Measurements from ENCODE around the gene SMYD3. TPM values are rescaled to one million over a fixed set of nuclear protein-coding genes. Genes with fewer than 3 reads are reported as not detected.

SMYD3 gene
- total RNA-seq, 3 donors from 2014 or later (not counting 1 experiment from before 2014, with no cell fraction given) = 43.6 to 48.0 (median 46.1) TPM

DNA sequence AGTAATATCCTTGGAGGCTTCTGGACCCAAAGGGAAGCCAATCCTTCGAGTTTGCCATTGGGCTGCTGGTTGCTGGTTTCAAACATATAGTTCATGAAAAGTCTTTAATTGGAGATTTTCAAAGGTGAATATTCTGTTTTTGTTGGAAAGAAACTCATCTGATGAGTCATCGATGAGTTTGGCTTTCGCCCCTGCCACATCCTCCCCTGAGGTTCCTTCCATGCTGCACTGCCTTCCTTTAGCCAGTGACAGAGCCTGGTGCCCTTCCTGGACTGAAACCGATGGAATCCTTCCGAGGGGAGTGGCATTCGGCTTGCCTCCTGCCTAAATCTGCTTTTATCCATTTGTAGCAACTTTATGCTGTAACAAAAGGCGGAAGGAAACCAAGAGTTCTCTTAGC lies 802.3 kb downstream of the SMYD3 start:
- H3K4me1 ChIP-seq (ENCODE audit: control insufficient read depth, insufficient read depth, low read length) = no peaks in the 10 kb centered on the region
- Mint-ChIP-seq H3K27me3 (ENCODE audit: low read depth in 2 of 2) (no peaks in the 10 kb centered on the region), H3K36me3 (no peaks in the 10 kb centered on the region), H3K27ac (no peak overlapping the region), H3K4me1 (peaks cover 0 to 8% of the 10 kb centered on the region in 2 donors), H3K9me3 (no peaks in the 10 kb centered on the region), H3K4me3 (no peak overlapping the region)
- 80% methylated on average over 7 of the region's 7 CpGs for WGBS (ENCODE audit: insufficient coverage)
- intact Hi-C loops (cut with micrococcal nuclease) = no loop called here
- ATAC-seq (no peak), DNase-seq (no peak)
- H3K9me3 ChIP-seq (ENCODE audit: control insufficient read depth, insufficient read depth, low read length) = no peaks in the 10 kb centered on the region
- no peak overlapping the region for H3K4me3 ChIP-seq (ENCODE audit: low read length)
- H3K27ac ChIP-seq (ENCODE audit: low read length) = no peak overlapping the region
- TF ChIP-seq, protein P1, sequence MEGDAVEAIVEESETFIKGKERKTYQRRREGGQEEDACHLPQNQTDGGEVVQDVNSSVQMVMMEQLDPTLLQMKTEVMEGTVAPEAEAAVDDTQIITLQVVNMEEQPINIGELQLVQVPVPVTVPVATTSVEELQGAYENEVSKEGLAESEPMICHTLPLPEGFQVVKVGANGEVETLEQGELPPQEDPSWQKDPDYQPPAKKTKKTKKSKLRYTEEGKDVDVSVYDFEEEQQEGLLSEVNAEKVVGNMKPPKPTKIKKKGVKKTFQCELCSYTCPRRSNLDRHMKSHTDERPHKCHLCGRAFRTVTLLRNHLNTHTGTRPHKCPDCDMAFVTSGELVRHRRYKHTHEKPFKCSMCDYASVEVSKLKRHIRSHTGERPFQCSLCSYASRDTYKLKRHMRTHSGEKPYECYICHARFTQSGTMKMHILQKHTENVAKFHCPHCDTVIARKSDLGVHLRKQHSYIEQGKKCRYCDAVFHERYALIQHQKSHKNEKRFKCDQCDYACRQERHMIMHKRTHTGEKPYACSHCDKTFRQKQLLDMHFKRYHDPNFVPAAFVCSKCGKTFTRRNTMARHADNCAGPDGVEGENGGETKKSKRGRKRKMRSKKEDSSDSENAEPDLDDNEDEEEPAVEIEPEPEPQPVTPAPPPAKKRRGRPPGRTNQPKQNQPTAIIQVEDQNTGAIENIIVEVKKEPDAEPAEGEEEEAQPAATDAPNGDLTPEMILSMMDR (IDR thresholded peaks at IDR 0.05) = no peak
- H3K27me3 ChIP-seq (ENCODE audit: control insufficient read depth, insufficient read depth, low read length) = no peaks in the 10 kb centered on the region
- H3K36me3 ChIP-seq (ENCODE audit: control insufficient read depth, insufficient read depth, low read length) = no peaks in the 10 kb centered on the region

DNA sequence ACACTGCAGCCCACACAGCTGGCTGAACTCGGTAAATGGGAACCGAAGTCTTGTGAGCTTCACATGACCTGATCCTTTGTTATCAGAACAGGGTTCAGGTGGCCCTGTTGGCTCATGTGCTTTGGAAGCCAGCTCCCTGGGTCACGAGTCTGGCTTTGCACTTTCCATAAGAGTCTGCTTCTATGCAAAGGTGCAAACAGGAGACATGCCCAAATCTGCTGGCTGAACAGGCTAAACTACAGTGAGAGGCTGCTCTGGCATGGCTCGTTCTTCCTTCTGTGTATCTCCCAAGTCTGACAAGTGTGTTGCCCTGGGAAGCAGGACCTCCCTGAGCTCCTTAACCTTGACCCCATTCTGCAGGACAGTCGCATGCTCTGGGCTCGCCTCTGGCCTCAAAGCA lies 802.7 kb downstream of the SMYD3 start:
- Histone ChIP-seq H3K9me3 (ENCODE audit: control insufficient read depth, insufficient read depth, low read length) (no peaks in the 10 kb centered on the region), H3K27ac (ENCODE audit: low read length) (no peak overlapping the region), H3K4me1 (ENCODE audit: control insufficient read depth, insufficient read depth, low read length) (no peaks in the 10 kb centered on the region), H3K27me3 (ENCODE audit: control insufficient read depth, insufficient read depth, low read length) (no peaks in the 10 kb centered on the region), H3K4me3 (ENCODE audit: low read length) (no peak overlapping the region), H3K36me3 (ENCODE audit: control insufficient read depth, insufficient read depth, low read length) (no peaks in the 10 kb centered on the region)
- no peak for ATAC-seq
- no peak for DNase-seq
- peaks cover 0 to 8% of the 10 kb centered on the region in 2 donors for H3K4me1 Mint-ChIP-seq
- no peak overlapping the region for H3K27ac Mint-ChIP-seq
- H3K4me3 Mint-ChIP-seq = no peak overlapping the region
- no peaks in the 10 kb centered on the region for H3K9me3 Mint-ChIP-seq
- TF ChIP-seq, protein P1 (IDR thresholded peaks at IDR 0.05) = no peak
- intact Hi-C loops (cut with micrococcal nuclease) = no loop called here
- H3K36me3 Mint-ChIP-seq = no peaks in the 10 kb centered on the region
- WGBS (ENCODE audit: insufficient coverage) = 87% methylated on average over 6 of the region's 6 CpGs
- H3K27me3 Mint-ChIP-seq (ENCODE audit: low read depth in 2 of 2) = no peaks in the 10 kb centered on the region

DNA sequence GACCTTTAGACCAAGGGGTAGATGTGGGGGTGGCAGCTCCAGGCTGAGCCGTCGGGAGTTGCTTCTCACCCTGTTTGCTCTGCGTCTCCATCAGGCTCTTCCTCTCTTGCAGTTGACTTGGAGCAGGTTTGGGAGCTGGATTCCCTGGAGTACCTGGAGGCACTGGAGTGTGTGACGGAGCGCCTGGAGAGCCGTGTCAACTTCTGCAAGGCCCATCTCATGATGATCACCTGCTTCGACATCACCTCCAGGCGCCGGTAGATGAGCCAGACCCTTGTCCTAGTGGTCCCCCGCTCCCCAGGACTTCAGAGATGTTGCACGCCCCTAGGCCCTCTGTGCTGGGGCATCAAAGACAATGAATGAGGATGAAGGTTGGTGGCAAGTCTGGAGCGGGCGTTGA lies 804.7 kb downstream of the SMYD3 start:
- Histone ChIP-seq H3K4me1 (ENCODE audit: control insufficient read depth, insufficient read depth, low read length) (no peaks in the 10 kb centered on the region), H3K27ac (ENCODE audit: low read length) (no peak overlapping the region), H3K4me3 (ENCODE audit: low read length) (no peak overlapping the region), H3K27me3 (ENCODE audit: control insufficient read depth, insufficient read depth, low read length) (no peaks in the 10 kb centered on the region), H3K36me3 (ENCODE audit: control insufficient read depth, insufficient read depth, low read length) (no peaks in the 10 kb centered on the region), H3K9me3 (ENCODE audit: control insufficient read depth, insufficient read depth, low read length) (no peaks in the 10 kb centered on the region)
- ATAC-seq (no peak), DNase-seq (no peak)
- intact Hi-C loops (cut with micrococcal nuclease) = no loop called here
- no peak overlapping the region for H3K27ac Mint-ChIP-seq
- H3K4me1 Mint-ChIP-seq = peaks cover 0 to 8% of the 10 kb centered on the region in 2 donors
- H3K36me3 Mint-ChIP-seq = no peaks in the 10 kb centered on the region
- 94% methylated on average over 13 of the region's 13 CpGs for WGBS (ENCODE audit: insufficient coverage)
- no peaks in the 10 kb centered on the region for H3K9me3 Mint-ChIP-seq
- TF ChIP-seq, protein P1 (IDR thresholded peaks at IDR 0.05) = no peak
- H3K27me3 Mint-ChIP-seq (ENCODE audit: low read depth in 2 of 2) = no peaks in the 10 kb centered on the region
- no peak overlapping the region for H3K4me3 Mint-ChIP-seq

DNA sequence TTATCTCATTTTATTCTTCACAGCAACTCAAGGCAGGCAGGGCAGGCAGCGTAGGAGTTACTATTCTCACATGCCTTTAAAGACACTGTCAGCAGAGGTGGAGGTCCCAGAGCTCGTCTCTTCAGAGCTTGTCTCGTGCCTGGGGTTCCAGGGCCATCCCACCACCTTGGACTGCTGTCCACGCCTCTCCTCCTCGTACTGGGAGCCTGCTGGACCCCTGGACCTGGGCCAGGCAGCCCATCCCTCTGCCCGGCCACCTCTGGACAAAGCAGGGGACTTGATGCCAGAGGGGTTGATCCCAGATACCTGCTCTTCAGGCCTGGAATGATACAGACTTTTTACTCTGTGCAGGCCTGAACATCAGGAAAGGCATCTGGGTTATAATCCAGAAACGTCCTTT lies 805.4 kb downstream of the SMYD3 start:
- no peaks in the 10 kb centered on the region for H3K9me3 Mint-ChIP-seq
- no peak overlapping the region for H3K27ac Mint-ChIP-seq

More for the DNA sequence above, 805.4 kb downstream of the SMYD3 start:
- Histone ChIP-seq H3K27ac (ENCODE audit: low read length) (no peak overlapping the region), H3K4me1 (ENCODE audit: control insufficient read depth, insufficient read depth, low read length) (no peaks in the 10 kb centered on the region), H3K4me3 (ENCODE audit: low read length) (no peak overlapping the region), H3K9me3 (ENCODE audit: control insufficient read depth, insufficient read depth, low read length) (no peaks in the 10 kb centered on the region), H3K36me3 (ENCODE audit: control insufficient read depth, insufficient read depth, low read length) (no peaks in the 10 kb centered on the region), H3K27me3 (ENCODE audit: control insufficient read depth, insufficient read depth, low read length) (no peaks in the 10 kb centered on the region)
- no peak for DNase-seq
- H3K4me1 Mint-ChIP-seq = peaks cover 0 to 8% of the 10 kb centered on the region in 2 donors
- WGBS (ENCODE audit: insufficient coverage) = 91% methylated on average over 7 of the region's 7 CpGs
- TF ChIP-seq, protein P1 (IDR thresholded peaks at IDR 0.05) = no peak
- H3K27me3 Mint-ChIP-seq (ENCODE audit: low read depth in 2 of 2) = no peaks in the 10 kb centered on the region
- intact Hi-C loops (cut with micrococcal nuclease) = no loop called here
- no peaks in the 10 kb centered on the region for H3K36me3 Mint-ChIP-seq
- no peak for ATAC-seq
- no peak overlapping the region for H3K4me3 Mint-ChIP-seq

Measured in natural killer cell (primary cell).